Ovary (tissue), 9 donors: Measurements from ENCODE around the gene DLG1. TPM values are rescaled to one million over a fixed set of nuclear protein-coding genes. Genes with fewer than 3 reads are reported as not detected.
A peak's percentile ranks its signal among the peaks of the same experiment; 100 is the strongest.

Experiments used
- DNase-seq, 5 donors: peaks; one replicate each; pipeline ENCODE4 v3.0.0-alpha.2; 2019 to 2020
- H3K27ac ChIP-seq, 2 donors: fragments of 200-600 bp; one replicate each; pipeline versions ENCODE4 v1.5.1 to v1.8.0; 2019 to 2022
- H3K27me3 ChIP-seq: fragments of 200-600 bp; one replicate; pipeline ENCODE4 v1.8.0; 2022
- H3K36me3 ChIP-seq: fragments of 200-600 bp; sonication (generic); one replicate; pipeline ENCODE4 v1.5.1; 2019
- H3K4me1 ChIP-seq: one replicate; pipeline ENCODE4 v1.8.1; 2013; ENCODE audit warnings: mild to moderate bottlenecking, moderate library complexity; ENCODE audit not compliant: insufficient read depth
- H3K4me3 ChIP-seq: fragments of 200-600 bp; sonication (generic); one replicate; pipeline ENCODE4 v1.5.1; 2017
- H3K9me3 ChIP-seq, 2 donors: fragments of 200-600 bp in 1 of 2; sonication (generic) in 1 of 2; one replicate each; pipeline versions ENCODE4 v1.5.1 to v1.8.1; 2013 to 2019; ENCODE audit warnings: mild to moderate bottlenecking in 1 of 2, moderate library complexity in 1 of 2
- EP300 ChIP-seq: sonication (generic); formaldehyde crosslinking; IDR thresholded peaks from one replicate; pipeline ENCODE4 v1.6.1; 2017; ENCODE audit warnings: antibody characterized with exemption
- POLR2A ChIP-seq: fragments of 450-650 bp; IDR thresholded peaks from one replicate; pipeline ENCODE4 v1.6.1; 2017; ENCODE audit warnings: antibody characterized with exemption, mild to moderate bottlenecking, moderate library complexity
- WGBS, 3 donors: extraction: QIAGEN DNeasy Blood & Tissue Kit in 1 of 3; methylation state at CpG; one replicate each; pipeline versions ENCODE4 v1.1.5 to v1.1.7; 2013 to 2017; 5-methylcytosine and 5-hydroxymethylcytosine counted together
- intact Hi-C, 4 donors: fragments of 100-400 bp; cut with DNase I; formaldehyde crosslinking; loops; one replicate each; pipeline versions ENCODE4 v1.11.0 to v1.15.1; 2022 to 2023
- polyA plus RNA-seq, 2 donors: library from polyadenylated mRNA; stranded (reverse); fragments of 200-250 nt in 1 of 2; fragments of 350-450 nt in 1 of 2; fragmentation: Illumina TruSeq in 1 of 2; extraction: RNeasy Lipid Tissue Mini Kit (QIAGEN cat#74804) in 1 of 2; gene quantifications; one replicate each; pipeline ENCODE4 v1.2.3, GENCODE V29; 2013 to 2014
- total RNA-seq, 7 donors: library from RNA; depleted of rRNA in 2 of 7; stranded (reverse); fragments of >200 nt in 2 of 7; fragmentation: NEBNext Ultra II Directional in 3 of 7; extraction: Animal tissue kit (Norgen Biotek cat#: 25700) in 3 of 7; gene quantifications; one replicate each; pipeline versions ENCODE4 v1.1.0 to v1.2.4, GENCODE V29; 2016 to 2023
- TF ChIP-seq, protein P1 (sequence below), 3 donors: fragments of 450-650 bp in 2 of 3; fragments of 200-600 bp in 1 of 3; IDR thresholded peaks; one replicate each; pipeline versions ENCODE4 v1.5.1 to v1.8.0; 2016 to 2022; ENCODE audit warnings: antibody characterized with exemption in 3 of 3, mild to moderate bottlenecking in 1 of 3
- donor health status: DM: no; HTN: no; CAD: no; lungs with moderate emphysema.
- donor health status: DM: no; HTN: no; CAD: no.
- donor health status: Bipolar disorder and iron deficiency.
- donor health status: DM: yes; HTN: yes; CAD: no.
- donor health status: DM: no; HTN: no; CAD: no.
- donor health status: DM: yes; HTN: yes; CAD: no.

DLG1 gene
- total and polyA plus RNA-seq, 9 donors, result 20.5 to 99.1 (median 62.5) TPM

- WGBS, 3 donors, result 77 to 83% (median 80%) methylated on average over 11 of the region's 11 CpGs
- Histone ChIP-seq H3K4me1 (peaks cover 4% of the 10 kb centered on the region), H3K9me3 (no peaks in the 10 kb centered on the region), H3K4me3 (no peak overlapping the region), H3K27ac (no peak overlapping the region), H3K36me3 (no peaks in the 10 kb centered on the region), H3K27me3 (no peaks in the 10 kb centered on the region)
- TF ChIP-seq POLR2A (no peak), EP300 (no peak)
- TF ChIP-seq, protein P1, sequence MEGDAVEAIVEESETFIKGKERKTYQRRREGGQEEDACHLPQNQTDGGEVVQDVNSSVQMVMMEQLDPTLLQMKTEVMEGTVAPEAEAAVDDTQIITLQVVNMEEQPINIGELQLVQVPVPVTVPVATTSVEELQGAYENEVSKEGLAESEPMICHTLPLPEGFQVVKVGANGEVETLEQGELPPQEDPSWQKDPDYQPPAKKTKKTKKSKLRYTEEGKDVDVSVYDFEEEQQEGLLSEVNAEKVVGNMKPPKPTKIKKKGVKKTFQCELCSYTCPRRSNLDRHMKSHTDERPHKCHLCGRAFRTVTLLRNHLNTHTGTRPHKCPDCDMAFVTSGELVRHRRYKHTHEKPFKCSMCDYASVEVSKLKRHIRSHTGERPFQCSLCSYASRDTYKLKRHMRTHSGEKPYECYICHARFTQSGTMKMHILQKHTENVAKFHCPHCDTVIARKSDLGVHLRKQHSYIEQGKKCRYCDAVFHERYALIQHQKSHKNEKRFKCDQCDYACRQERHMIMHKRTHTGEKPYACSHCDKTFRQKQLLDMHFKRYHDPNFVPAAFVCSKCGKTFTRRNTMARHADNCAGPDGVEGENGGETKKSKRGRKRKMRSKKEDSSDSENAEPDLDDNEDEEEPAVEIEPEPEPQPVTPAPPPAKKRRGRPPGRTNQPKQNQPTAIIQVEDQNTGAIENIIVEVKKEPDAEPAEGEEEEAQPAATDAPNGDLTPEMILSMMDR (IDR thresholded peaks at IDR 0.05), result no peak
- DNase-seq, result no peak
- intact Hi-C loops, result loop anchor here in 1 of 4 donors (10.0 kb wide), 1 partner anchor 178 kb away; no protein-coding TSS in a partner anchor
Observed at GRCh38 chr3:197006446-197006845, 292.0 kb downstream of the DLG1 start.

DNA sequence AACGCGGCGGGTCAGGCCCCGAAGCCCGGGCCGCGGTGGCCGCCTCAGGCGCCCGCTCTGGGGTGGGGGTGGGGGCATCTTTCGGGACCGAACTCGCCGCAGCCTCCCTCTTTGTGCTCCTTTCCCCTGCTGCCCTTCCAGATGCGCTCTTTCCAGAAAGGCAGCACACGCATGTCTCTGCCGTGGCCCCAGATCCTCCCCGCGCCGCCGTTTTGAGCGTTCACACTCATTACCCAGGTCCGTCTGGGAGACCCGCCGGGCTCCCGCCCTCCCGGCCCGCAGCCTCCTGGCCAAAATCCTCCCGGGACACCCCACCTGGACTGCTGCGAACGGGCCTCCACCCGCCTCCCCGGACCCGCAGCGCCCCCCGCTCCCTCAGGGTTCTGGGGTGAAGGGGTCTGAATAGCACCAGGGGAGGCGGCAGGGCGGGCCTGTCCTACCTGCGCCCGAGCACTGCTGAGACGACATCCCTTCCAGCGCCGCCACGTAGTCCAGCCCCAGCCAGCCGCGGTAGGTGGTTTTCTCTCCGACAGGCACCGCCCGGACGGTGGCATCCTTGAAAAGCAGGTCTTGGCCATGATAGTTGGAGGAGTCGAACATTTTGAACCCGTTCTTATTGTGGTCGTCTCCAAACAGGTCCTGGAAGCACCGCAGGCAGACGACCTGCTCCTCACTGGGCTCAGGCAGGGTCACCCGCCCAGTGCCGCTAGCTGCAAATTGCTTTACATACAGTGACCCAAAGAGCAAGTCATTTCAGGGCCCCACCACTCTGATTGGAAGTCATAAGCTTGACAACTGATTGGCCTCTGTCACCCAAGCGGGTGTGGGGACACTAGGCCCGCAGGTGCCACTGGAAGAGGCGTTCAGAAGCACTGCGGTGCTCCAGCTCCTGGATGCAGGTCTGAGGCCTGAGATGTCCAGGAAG, 294.7 kb downstream of the DLG1 start:
- Histone ChIP-seq H3K27me3 (no peaks in the 10 kb centered on the region), H3K4me1 (peaks cover 4% of the 10 kb centered on the region), H3K4me3 (peak overlapping the region; percentile 56), H3K36me3 (no peaks in the 10 kb centered on the region), H3K27ac (peak overlapping the region; percentile 98 to 99), H3K9me3 (no peaks in the 10 kb centered on the region)
- DNase-seq, result peak in 4 of 5 donors; percentile 26 to 57 (median 52)
- TF ChIP-seq, protein P1 (IDR thresholded peaks at IDR 0.05), result no peak
- TF ChIP-seq EP300 (no peak), POLR2A (no peak)
- intact Hi-C loops, result loop anchor here in 1 of 4 donors (10.0 kb wide), 1 partner anchor 181 kb away; no protein-coding TSS in a partner anchor
- WGBS, 3 donors, result 25 to 35% (median 25%) methylated on average over 40 to 61 of the region's 61 CpGs

GRCh38 chr3:197002701-197003454, 295.5 kb downstream of the DLG1 start:
- Histone ChIP-seq H3K36me3 (no peaks in the 10 kb centered on the region), H3K9me3 (no peaks in the 10 kb centered on the region), H3K27ac (peak overlapping the region; percentile 98 to 99), H3K27me3 (no peaks in the 10 kb centered on the region), H3K4me3 (peak overlapping the region; percentile 56), H3K4me1 (peaks cover 4% of the 10 kb centered on the region)
- intact Hi-C loops, result loop anchor here in 1 of 4 donors (10.0 kb wide), 1 partner anchor 182 kb away; no protein-coding TSS in a partner anchor
- DNase-seq, result peak; percentile 76 to 88 (median 80)
- TF ChIP-seq, protein P1 (IDR thresholded peaks at IDR 0.05), result peak; percentile 37 to 91 (median 88)
- TF ChIP-seq POLR2A (peak; percentile 11), EP300 (no peak)
- WGBS, 3 donors, result 1 to 10% (median 1%) methylated on average over 2 to 113 of the region's 113 CpGs
